GM12878 (cell line): ENCODE results near the gene CALD1. TPM values are rescaled to one million over a fixed set of nuclear protein-coding genes. Genes with fewer than 3 reads are reported as not detected.
A peak's percentile ranks its signal among the peaks of the same experiment; 100 is the strongest.

Experiments
- ATAC-seq: fragments of 200-7000 bp; cut with Tn5 transposase; 3 replicates; pipeline ENCODE4 v1.9.1; 2020; ENCODE audit warnings: mild to moderate bottlenecking, moderate library complexity
- BruUV-seq: library from RNA; stranded (reverse); fragments of 400-500 nt; replicated peaks from 2 replicates; lab custom pipeline; 2021; lab: Mats Ljungman, UMichigan
- CTCF ChIA-PET: fragments of 300-600 bp; sonication (Branson Sonifier 250); formaldehyde crosslinking; extraction: SDS; loops from one replicate; lab custom pipeline; 2021; ENCODE audit warnings: inconsistent platforms; lab: Yijun Ruan, JAX
- POLR2A ChIA-PET: fragments of 350-600 bp; formaldehyde crosslinking; extraction: SDS; loops from one replicate; lab custom pipeline; 2021; ENCODE audit warnings: inconsistent platforms; lab: Charles Lee
- RAD21 ChIA-PET: fragments of 300-600 bp; sonication (Branson Sonifier 250); formaldehyde crosslinking; loops from one replicate; lab custom pipeline; 2023; ENCODE audit warnings: antibody characterized with exemption; ENCODE audit not compliant: unreplicated experiment; lab: Charles Lee
- SMC1A ChIA-PET: fragments of 300-600 bp; sonication (Branson Sonifier 250); formaldehyde crosslinking; loops from one replicate; lab custom pipeline; 2023; ENCODE audit not compliant: unreplicated experiment, uncharacterized antibody; lab: Charles Lee
- DNase-seq: peaks from one replicate; pipeline ENCODE4 v3.0.0-alpha.2; 2011; ENCODE audit warnings: low read depth, low spot score
- FAIRE-seq: peaks from 3 replicates; lab custom pipeline; 2011; peaks lifted over from hg19 to GRCh38; lab: Jason Lieb, UNC
- H2AFZ ChIP-seq: 2 replicates; pipeline ENCODE4 v1.6.0; 2011; ENCODE audit warnings: low read depth, low read length, control low read depth; ENCODE audit not compliant: control insufficient read depth
- H3K27ac ChIP-seq: 2 replicates; pipeline ENCODE4 v1.5.1; 2011; ENCODE audit warnings: control low read depth; ENCODE audit not compliant: control insufficient read depth, insufficient read depth
- H3K27me3 ChIP-seq, 2 experiments: replicated peaks in 1 of 2; 2 replicates each; pipeline versions ENCODE4 v1.6.0 to v1.6.1; 2011; ENCODE audit warnings: low read length in 1 of 2; ENCODE audit not compliant: control insufficient read depth in 2 of 2, insufficient read depth in 2 of 2
- H3K36me3 ChIP-seq, 2 experiments: 2 replicates each; pipeline ENCODE4 v1.5.1; 2011; ENCODE audit warnings: low read length in 1 of 2; ENCODE audit not compliant: control insufficient read depth in 2 of 2, insufficient read depth in 2 of 2
- H3K4me1 ChIP-seq: 2 replicates; pipeline ENCODE4 v1.6.1; 2011; ENCODE audit warnings: mild to moderate bottlenecking, low read length, moderate library complexity, mixed read lengths; ENCODE audit not compliant: control insufficient read depth, insufficient read depth
- H3K4me2 ChIP-seq: 2 replicates; pipeline ENCODE4 v1.6.0; 2011; ENCODE audit warnings: control low read depth; ENCODE audit not compliant: control insufficient read depth, insufficient read depth
- H3K4me3 ChIP-seq: fragments of 200-600 bp; sonication (generic); 2 replicates; pipeline ENCODE4 v1.5.1; 2016
- H3K79me2 ChIP-seq: 2 replicates; pipeline ENCODE4 v1.6.0; 2011; ENCODE audit warnings: low read length; ENCODE audit not compliant: control insufficient read depth, insufficient read depth
- H3K9ac ChIP-seq: 2 replicates; pipeline ENCODE4 v1.8.0; 2011; ENCODE audit warnings: low read length, control low read depth, mixed read lengths; ENCODE audit not compliant: control insufficient read depth, insufficient read depth
- H3K9me3 ChIP-seq: replicated peaks from 3 replicates; pipeline ENCODE4 v1.5.1; 2011; ENCODE audit warnings: mild to moderate bottlenecking, low read length; ENCODE audit not compliant: control insufficient read depth, insufficient read depth
- H4K20me1 ChIP-seq: 2 replicates; pipeline ENCODE4 v1.6.0; 2011; ENCODE audit not compliant: control insufficient read depth, insufficient read depth
- GATAD2B ChIP-seq: fragments of 450-650 bp; conservative IDR thresholded peaks from 2 replicates; pipeline ENCODE4 v1.6.1; 2017; ENCODE audit warnings: low read depth, mild to moderate bottlenecking, moderate library complexity
- JUNB ChIP-seq: IDR thresholded peaks from 2 replicates; pipeline ENCODE4 v1.6.1; 2016; ENCODE audit warnings: antibody characterized with exemption, mild to moderate bottlenecking
- KLF5 ChIP-seq: fragments of 450-650 bp; IDR thresholded peaks from 2 replicates; pipeline ENCODE4 v1.6.1; 2014; ENCODE audit warnings: mild to moderate bottlenecking; ENCODE audit not compliant: partially characterized antibody
- LARP7 ChIP-seq: fragments of 450-650 bp; IDR thresholded peaks from 2 replicates; pipeline ENCODE4 v1.6.1; 2017; ENCODE audit warnings: mild to moderate bottlenecking
- MTA3 ChIP-seq: IDR thresholded peaks from 2 replicates; pipeline ENCODE4 v1.6.1; 2012; ENCODE audit warnings: low read length, inconsistent platforms, borderline replicate concordance
- MXI1 ChIP-seq: fragments of 150-350 bp; IDR thresholded peaks from 2 replicates; pipeline ENCODE4 v1.6.1; 2011; ENCODE audit warnings: low read depth, mild to moderate bottlenecking, inconsistent platforms, low read length, improper control_type of control experiment
- RAD21 ChIP-seq: IDR thresholded peaks from 2 replicates; pipeline ENCODE4 v1.6.1; 2011; ENCODE audit warnings: mild to moderate bottlenecking, low read depth, low read length, moderate library complexity; ENCODE audit not compliant: insufficient read depth
- WGBS: methylation state at CpG from one replicate; pipeline ENCODE4 v1.1.6; 2016; ENCODE audit warnings: low lambda C conversion rate; ENCODE audit not compliant: insufficient replicate concordance, insufficient coverage; ENCODE audit errors: missing lambda C conversion rate; 5-methylcytosine and 5-hydroxymethylcytosine counted together
- in situ Hi-C: fragments of 300-500 bp; cut with MboI; formaldehyde crosslinking; loops from 9 replicates; pipeline ENCODE4 v1.14.3; 2018; ENCODE audit warnings: mixed read lengths
- intact Hi-C: fragments of 100-400 bp; cut with micrococcal nuclease; formaldehyde crosslinking; loops from one replicate; pipeline ENCODE4 v1.14.2; 2022; ENCODE audit not compliant: unreplicated experiment
- polyA plus RNA-seq, 11 experiments: library from polyadenylated mRNA; depleted of rRNA in 4 of 11; unstranded in 6 of 11; stranded (reverse) in 5 of 11; fragments of >200 nt; fragmentation: Nextera tagmentation in 4 of 11; fragmentation: Illumina TruSeq in 1 of 11; extraction: Ambion mirVana in 4 of 11; extraction: Trizol in 1 of 11; gene quantifications; 1 replicate in 1 of 11; 2 replicates in 10 of 11; pipeline versions ENCODE4 v1.2.1 to v1.2.3, GENCODE V29; 2011 to 2016; ENCODE audit warnings: inconsistent platforms in 2 of 11, missing spikeins in 2 of 11, low read depth in 1 of 11
- total RNA-seq, 4 experiments: library from RNA; depleted of rRNA in 3 of 4; stranded (reverse); fragments of >200 nt in 3 of 4; fragmentation: Illumina TruSeq in 1 of 4; extraction: Trizol in 1 of 4; gene quantifications; 2 replicates each; pipeline versions ENCODE4 v1.2.1 to v1.2.3, GENCODE V29; 2013 to 2021
- TF ChIP-seq, protein P1 (sequence below): fragments of 450-650 bp; IDR thresholded peaks from 2 replicates; pipeline ENCODE4 v1.6.1; 2017; ENCODE audit warnings: mild to moderate bottlenecking
- TF ChIP-seq, protein P2 (sequence below): fragments of 150-350 bp; IDR thresholded peaks from 2 replicates; pipeline ENCODE4 v1.6.1; 2016; ENCODE audit warnings: low read depth, low read length
- TF ChIP-seq, protein P3 (sequence below): fragments of 450-650 bp; IDR thresholded peaks from 2 replicates; pipeline ENCODE4 v1.6.1; 2017; ENCODE audit warnings: borderline replicate concordance
- TF ChIP-seq, protein P4 (sequence below): fragments of 450-650 bp; IDR thresholded peaks from 2 replicates; pipeline ENCODE4 v1.6.1; 2018; ENCODE audit warnings: mild to moderate bottlenecking, low read depth, moderate library complexity; ENCODE audit not compliant: partially characterized antibody

Gene CALD1
- total and polyA plus RNA-seq, 10 of the 15 experiments (the other 5 are each of a cell fraction or from before 2014, with no cell fraction given) = 0.03 to 1.3 (median 0.22) TPM

DNA sequence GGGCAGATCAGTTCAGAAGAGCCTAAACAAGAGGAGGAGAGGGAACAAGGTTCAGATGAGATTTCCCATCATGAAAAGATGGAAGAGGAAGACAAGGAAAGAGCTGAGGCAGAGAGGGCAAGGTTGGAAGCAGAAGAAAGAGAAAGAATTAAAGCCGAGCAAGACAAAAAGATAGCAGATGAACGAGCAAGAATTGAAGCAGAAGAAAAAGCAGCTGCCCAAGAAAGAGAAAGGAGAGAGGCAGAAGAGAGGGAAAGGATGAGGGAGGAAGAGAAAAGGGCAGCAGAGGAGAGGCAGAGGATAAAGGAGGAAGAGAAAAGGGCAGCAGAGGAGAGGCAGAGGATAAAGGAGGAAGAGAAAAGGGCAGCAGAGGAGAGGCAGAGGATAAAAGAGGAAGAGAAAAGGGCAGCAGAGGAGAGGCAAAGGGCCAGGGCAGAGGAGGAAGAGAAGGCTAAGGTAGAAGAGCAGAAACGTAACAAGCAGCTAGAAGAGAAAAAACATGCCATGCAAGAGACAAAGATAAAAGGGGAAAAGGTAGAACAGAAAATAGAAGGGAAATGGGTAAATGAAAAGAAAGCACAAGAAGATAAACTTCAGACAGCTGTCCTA lies 154.1 kb downstream of the CALD1 start:
- Histone ChIP-seq H3K4me3 (peak overlapping the region; percentile 16; the same call in 1 of the 2 replicates), H3K36me3 (no peaks in the 10 kb centered on the region)
- CTCF ChIA-PET = interaction anchor here (0.6 to 3.7 kb wide), 7 partner anchors 9 to 244 kb away, joined by 3 to 16 read pairs (median 4); no protein-coding TSS in a partner anchor

More for the DNA sequence above, 154.1 kb downstream of the CALD1 start:
- WGBS = 15% methylated on average over 3 of the region's 3 CpGs
- no peak overlapping the region for H3K9ac ChIP-seq
- ChIA-PET RAD21 (interaction anchor here (0.9 to 2.5 kb wide), 9 partner anchors 9 to 301 kb away, joined by 3 to 13 read pairs (median 3); no protein-coding TSS in a partner anchor), SMC1A (interaction anchor here (0.7 to 3.9 kb wide), 14 partner anchors 10 to 300 kb away, joined by 3 to 35 read pairs (median 4); no protein-coding TSS in a partner anchor), POLR2A (interaction anchor here (0.6 to 1.1 kb wide), 3 partner anchors 10 to 260 kb away, joined by 4 to 8 read pairs (median 7); no protein-coding TSS in a partner anchor)
- H3K4me2 ChIP-seq = peak overlapping the region; percentile 88
- TF ChIP-seq RAD21 (no peak), JUNB (no peak), LARP7 (no peak), MTA3 (no peak), MXI1 (no peak), GATAD2B (no peak), KLF5 (no peak)
- TF ChIP-seq, protein P1, sequence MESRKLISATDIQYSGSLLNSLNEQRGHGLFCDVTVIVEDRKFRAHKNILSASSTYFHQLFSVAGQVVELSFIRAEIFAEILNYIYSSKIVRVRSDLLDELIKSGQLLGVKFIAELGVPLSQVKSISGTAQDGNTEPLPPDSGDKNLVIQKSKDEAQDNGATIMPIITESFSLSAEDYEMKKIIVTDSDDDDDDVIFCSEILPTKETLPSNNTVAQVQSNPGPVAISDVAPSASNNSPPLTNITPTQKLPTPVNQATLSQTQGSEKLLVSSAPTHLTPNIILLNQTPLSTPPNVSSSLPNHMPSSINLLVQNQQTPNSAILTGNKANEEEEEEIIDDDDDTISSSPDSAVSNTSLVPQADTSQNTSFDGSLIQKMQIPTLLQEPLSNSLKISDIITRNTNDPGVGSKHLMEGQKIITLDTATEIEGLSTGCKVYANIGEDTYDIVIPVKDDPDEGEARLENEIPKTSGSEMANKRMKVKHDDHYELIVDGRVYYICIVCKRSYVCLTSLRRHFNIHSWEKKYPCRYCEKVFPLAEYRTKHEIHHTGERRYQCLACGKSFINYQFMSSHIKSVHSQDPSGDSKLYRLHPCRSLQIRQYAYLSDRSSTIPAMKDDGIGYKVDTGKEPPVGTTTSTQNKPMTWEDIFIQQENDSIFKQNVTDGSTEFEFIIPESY = no peak
- TF ChIP-seq, protein P2, sequence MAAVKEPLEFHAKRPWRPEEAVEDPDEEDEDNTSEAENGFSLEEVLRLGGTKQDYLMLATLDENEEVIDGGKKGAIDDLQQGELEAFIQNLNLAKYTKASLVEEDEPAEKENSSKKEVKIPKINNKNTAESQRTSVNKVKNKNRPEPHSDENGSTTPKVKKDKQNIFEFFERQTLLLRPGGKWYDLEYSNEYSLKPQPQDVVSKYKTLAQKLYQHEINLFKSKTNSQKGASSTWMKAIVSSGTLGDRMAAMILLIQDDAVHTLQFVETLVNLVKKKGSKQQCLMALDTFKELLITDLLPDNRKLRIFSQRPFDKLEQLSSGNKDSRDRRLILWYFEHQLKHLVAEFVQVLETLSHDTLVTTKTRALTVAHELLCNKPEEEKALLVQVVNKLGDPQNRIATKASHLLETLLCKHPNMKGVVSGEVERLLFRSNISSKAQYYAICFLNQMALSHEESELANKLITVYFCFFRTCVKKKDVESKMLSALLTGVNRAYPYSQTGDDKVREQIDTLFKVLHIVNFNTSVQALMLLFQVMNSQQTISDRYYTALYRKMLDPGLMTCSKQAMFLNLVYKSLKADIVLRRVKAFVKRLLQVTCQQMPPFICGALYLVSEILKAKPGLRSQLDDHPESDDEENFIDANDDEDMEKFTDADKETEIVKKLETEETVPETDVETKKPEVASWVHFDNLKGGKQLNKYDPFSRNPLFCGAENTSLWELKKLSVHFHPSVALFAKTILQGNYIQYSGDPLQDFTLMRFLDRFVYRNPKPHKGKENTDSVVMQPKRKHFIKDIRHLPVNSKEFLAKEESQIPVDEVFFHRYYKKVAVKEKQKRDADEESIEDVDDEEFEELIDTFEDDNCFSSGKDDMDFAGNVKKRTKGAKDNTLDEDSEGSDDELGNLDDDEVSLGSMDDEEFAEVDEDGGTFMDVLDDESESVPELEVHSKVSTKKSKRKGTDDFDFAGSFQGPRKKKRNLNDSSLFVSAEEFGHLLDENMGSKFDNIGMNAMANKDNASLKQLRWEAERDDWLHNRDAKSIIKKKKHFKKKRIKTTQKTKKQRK = no peak
- TF ChIP-seq, protein P3, sequence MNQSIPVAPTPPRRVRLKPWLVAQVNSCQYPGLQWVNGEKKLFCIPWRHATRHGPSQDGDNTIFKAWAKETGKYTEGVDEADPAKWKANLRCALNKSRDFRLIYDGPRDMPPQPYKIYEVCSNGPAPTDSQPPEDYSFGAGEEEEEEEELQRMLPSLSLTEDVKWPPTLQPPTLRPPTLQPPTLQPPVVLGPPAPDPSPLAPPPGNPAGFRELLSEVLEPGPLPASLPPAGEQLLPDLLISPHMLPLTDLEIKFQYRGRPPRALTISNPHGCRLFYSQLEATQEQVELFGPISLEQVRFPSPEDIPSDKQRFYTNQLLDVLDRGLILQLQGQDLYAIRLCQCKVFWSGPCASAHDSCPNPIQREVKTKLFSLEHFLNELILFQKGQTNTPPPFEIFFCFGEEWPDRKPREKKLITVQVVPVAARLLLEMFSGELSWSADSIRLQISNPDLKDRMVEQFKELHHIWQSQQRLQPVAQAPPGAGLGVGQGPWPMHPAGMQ = no peak
- TF ChIP-seq, protein P4, sequence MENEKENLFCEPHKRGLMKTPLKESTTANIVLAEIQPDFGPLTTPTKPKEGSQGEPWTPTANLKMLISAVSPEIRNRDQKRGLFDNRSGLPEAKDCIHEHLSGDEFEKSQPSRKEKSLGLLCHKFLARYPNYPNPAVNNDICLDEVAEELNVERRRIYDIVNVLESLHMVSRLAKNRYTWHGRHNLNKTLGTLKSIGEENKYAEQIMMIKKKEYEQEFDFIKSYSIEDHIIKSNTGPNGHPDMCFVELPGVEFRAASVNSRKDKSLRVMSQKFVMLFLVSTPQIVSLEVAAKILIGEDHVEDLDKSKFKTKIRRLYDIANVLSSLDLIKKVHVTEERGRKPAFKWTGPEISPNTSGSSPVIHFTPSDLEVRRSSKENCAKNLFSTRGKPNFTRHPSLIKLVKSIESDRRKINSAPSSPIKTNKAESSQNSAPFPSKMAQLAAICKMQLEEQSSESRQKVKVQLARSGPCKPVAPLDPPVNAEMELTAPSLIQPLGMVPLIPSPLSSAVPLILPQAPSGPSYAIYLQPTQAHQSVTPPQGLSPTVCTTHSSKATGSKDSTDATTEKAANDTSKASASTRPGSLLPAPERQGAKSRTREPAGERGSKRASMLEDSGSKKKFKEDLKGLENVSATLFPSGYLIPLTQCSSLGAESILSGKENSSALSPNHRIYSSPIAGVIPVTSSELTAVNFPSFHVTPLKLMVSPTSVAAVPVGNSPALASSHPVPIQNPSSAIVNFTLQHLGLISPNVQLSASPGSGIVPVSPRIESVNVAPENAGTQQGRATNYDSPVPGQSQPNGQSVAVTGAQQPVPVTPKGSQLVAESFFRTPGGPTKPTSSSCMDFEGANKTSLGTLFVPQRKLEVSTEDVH = no peak
- ATAC-seq = peak; percentile 48
- in situ Hi-C loops (no loop called here), intact Hi-C loops (no loop called here)
- no peaks in the 10 kb centered on the region for H3K79me2 ChIP-seq
- no peaks in the 10 kb centered on the region for H3K9me3 ChIP-seq
- no peaks in the 10 kb centered on the region for H3K27me3 ChIP-seq
- no peak for DNase-seq
- H3K4me1 ChIP-seq = peaks cover 8% of the 10 kb centered on the region; the same call in 1 of the 2 replicates
- FAIRE-seq = no peak
- no TSS peak for BruUV-seq
- peak overlapping the region; percentile 33 for H3K27ac ChIP-seq
- H4K20me1 ChIP-seq = no peaks in the 10 kb centered on the region
- H2AFZ ChIP-seq = peak overlapping the region; percentile 86
